Measurements from ENCODE around the gene LRRC32.
A peak's percentile ranks its signal among the peaks of the same experiment; 100 is the strongest.

Gene LRRC32

GRCh38 chr11:76670485-76671236 lies at the start of gene LRRC32:
Gene LRRC32, minus strand, starts transcription at chr11:76670747. Its CDS starts 4,793 bp downstream, at chr11:76665954.
- no peak for TF ChIP-seq CTCF (conservative IDR thresholded peaks at IDR 0.05; ENCODE audit: low read depth, low read length)
- peak; percentile 42 for DNase-seq (ENCODE audit: low read depth)
- H3K4me3 ChIP-seq (ENCODE audit: low read depth, low read length) = peak within 1 kb of the TSS; percentile 66

GRCh38 chr11:76719686-76720085 lies 49.1 kb upstream of the LRRC32 start:
- DNase-seq (ENCODE audit: low read depth) = no peak
- H3K4me3 ChIP-seq (ENCODE audit: low read depth, low read length) = no peak overlapping the region
- TF ChIP-seq CTCF (conservative IDR thresholded peaks at IDR 0.05; ENCODE audit: low read depth, low read length) = no peak

- DNase-seq (ENCODE audit: low read depth) = no peak
- no peak overlapping the region for H3K4me3 ChIP-seq (ENCODE audit: low read depth, low read length)
- no peak for TF ChIP-seq CTCF (conservative IDR thresholded peaks at IDR 0.05; ENCODE audit: low read depth, low read length)
These were observed 48.7 kb upstream of the LRRC32 start for GRCh38 chr11:76719281-76719680.

- TF ChIP-seq CTCF (conservative IDR thresholded peaks at IDR 0.05; ENCODE audit: low read depth, low read length) = no peak
- no peak overlapping the region for H3K4me3 ChIP-seq (ENCODE audit: low read depth, low read length)
- no peak for DNase-seq (ENCODE audit: low read depth)
These were observed 47.3 kb upstream of the LRRC32 start for GRCh38 chr11:76717816-76718215.

GRCh38 chr11:76717369-76717768 lies 46.8 kb upstream of the LRRC32 start:
- DNase-seq (ENCODE audit: low read depth) = no peak
- H3K4me3 ChIP-seq (ENCODE audit: low read depth, low read length) = no peak overlapping the region
- TF ChIP-seq CTCF (conservative IDR thresholded peaks at IDR 0.05; ENCODE audit: low read depth, low read length) = no peak

- DNase-seq (ENCODE audit: low read depth) = no peak
- TF ChIP-seq CTCF (conservative IDR thresholded peaks at IDR 0.05; ENCODE audit: low read depth, low read length) = no peak
- no peak overlapping the region for H3K4me3 ChIP-seq (ENCODE audit: low read depth, low read length)
These were observed 45.7 kb upstream of the LRRC32 start for GRCh38 chr11:76716268-76716667.

- no peak overlapping the region for H3K4me3 ChIP-seq (ENCODE audit: low read depth, low read length)
- no peak for DNase-seq (ENCODE audit: low read depth)
- TF ChIP-seq CTCF (conservative IDR thresholded peaks at IDR 0.05; ENCODE audit: low read depth, low read length) = peak; percentile 1
These were observed 43.9 kb upstream of the LRRC32 start for GRCh38 chr11:76714493-76714892.
